Measurements from ENCODE around the gene CIB2.

DNA sequence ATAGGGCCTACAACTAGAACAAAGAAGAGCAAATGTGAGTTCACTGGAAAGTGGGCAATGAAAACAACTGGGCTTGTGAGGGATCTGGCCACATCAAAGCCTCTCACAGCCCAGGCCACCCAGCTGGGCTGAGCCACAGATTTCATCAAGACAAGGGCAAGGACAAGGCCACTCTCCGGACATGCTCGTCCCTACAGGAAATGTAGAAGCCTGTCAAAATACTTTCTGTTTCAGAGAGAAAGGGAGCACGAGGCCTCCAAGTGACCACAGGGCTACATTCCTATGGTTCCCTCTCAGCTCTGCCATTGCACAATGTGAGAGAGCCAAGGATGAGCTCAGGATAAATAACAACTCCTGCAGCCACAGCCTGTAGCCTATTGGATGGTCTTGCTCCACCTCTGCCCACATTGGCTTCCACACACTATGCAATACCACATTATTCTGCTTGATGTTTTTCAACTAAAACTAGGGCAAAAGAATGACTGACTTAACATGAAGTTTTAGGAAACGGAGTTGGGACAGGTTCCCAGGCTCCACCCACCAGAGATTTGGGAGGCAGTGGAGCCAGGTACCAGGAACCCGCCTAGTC lies 65.9 kb downstream of the CIB2 start:
- no peak for TF ChIP-seq PBX3 (IDR thresholded peaks at IDR 0.05)
- TF ChIP-seq MYC (IDR thresholded peaks at IDR 0.05; ENCODE audit: borderline replicate concordance, low read length) = no peak
- TF ChIP-seq, protein P1, sequence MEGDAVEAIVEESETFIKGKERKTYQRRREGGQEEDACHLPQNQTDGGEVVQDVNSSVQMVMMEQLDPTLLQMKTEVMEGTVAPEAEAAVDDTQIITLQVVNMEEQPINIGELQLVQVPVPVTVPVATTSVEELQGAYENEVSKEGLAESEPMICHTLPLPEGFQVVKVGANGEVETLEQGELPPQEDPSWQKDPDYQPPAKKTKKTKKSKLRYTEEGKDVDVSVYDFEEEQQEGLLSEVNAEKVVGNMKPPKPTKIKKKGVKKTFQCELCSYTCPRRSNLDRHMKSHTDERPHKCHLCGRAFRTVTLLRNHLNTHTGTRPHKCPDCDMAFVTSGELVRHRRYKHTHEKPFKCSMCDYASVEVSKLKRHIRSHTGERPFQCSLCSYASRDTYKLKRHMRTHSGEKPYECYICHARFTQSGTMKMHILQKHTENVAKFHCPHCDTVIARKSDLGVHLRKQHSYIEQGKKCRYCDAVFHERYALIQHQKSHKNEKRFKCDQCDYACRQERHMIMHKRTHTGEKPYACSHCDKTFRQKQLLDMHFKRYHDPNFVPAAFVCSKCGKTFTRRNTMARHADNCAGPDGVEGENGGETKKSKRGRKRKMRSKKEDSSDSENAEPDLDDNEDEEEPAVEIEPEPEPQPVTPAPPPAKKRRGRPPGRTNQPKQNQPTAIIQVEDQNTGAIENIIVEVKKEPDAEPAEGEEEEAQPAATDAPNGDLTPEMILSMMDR (IDR thresholded peaks at IDR 0.05) = no peak
- no peak for TF ChIP-seq EP300 (IDR thresholded peaks at IDR 0.05)
- no peak for TF ChIP-seq POLR2A (IDR thresholded peaks at IDR 0.05; ENCODE audit: low read length)

Data from A549 (cell line).